Measurements from ENCODE around the gene TMEM200A. TPM values are rescaled to one million over a fixed set of nuclear protein-coding genes. Genes with fewer than 3 reads are reported as not detected.

The TMEM200A gene
- total and polyA plus RNA-seq, 8 donors: 0.23 to 8.8 (median 1.3) TPM; not detected in 2

GRCh38 chr6:130376936-130377335 is 11.1 kb downstream of the TMEM200A start:
- 34 to 92% (median 89%) methylated on average over 1 of the region's 1 CpG for WGBS, 5 donors
- no peak for TF ChIP-seq CTCF (IDR thresholded peaks at IDR 0.05)
- no peak for TF ChIP-seq POLR2AphosphoS5 (IDR thresholded peaks at IDR 0.05)
- TF ChIP-seq POLR2A (IDR thresholded peaks at IDR 0.05): no peak
- no peak for TF ChIP-seq EP300 (IDR thresholded peaks at IDR 0.05)

GRCh38 chr6:130377371-130377770 is 11.6 kb downstream of the TMEM200A start:
- Histone ChIP-seq H3K36me3 (no peaks in the 10 kb centered on the region), H3K4me3 (no peak overlapping the region), H3K27me3 (no peaks in the 10 kb centered on the region), H3K27ac (no peak overlapping the region), H3K4me1 (peaks cover 0 to 4% (median 0%) of the 10 kb centered on the region in 4 donors), H3K9me3 (no peaks in the 10 kb centered on the region)
- intact Hi-C loops (cut with DNase I; ENCODE audit: low total_unique reads): no loop called here
- no peak for DNase-seq
- TF ChIP-seq EP300 (IDR thresholded peaks at IDR 0.05) (no peak), POLR2AphosphoS5 (IDR thresholded peaks at IDR 0.05) (no peak), POLR2A (IDR thresholded peaks at IDR 0.05) (no peak), CTCF (IDR thresholded peaks at IDR 0.05) (no peak)

More at GRCh38 chr6:130376936-130377335, 11.1 kb downstream of the TMEM200A start:
- Histone ChIP-seq H3K36me3 (no peaks in the 10 kb centered on the region), H3K4me3 (no peak overlapping the region), H3K4me1 (peaks cover 0 to 4% (median 0%) of the 10 kb centered on the region in 4 donors), H3K27ac (no peak overlapping the region), H3K9me3 (no peaks in the 10 kb centered on the region), H3K27me3 (no peaks in the 10 kb centered on the region)
- DNase-seq: no peak
- intact Hi-C loops (cut with DNase I; ENCODE audit: low total_unique reads): no loop called here

- H3K27me3 ChIP-seq: no peaks in the 10 kb centered on the region
- DNase-seq: peak in 1 of 2 donors; percentile 81
- intact Hi-C loops (cut with DNase I; ENCODE audit: low total_unique reads): no loop called here
- 38 to 84% (median 56%) methylated on average over 2 of the region's 2 CpGs for WGBS, 5 donors
- no peaks in the 10 kb centered on the region for H3K9me3 ChIP-seq
- no peak for TF ChIP-seq CTCF (IDR thresholded peaks at IDR 0.05)
- no peak for TF ChIP-seq POLR2A (IDR thresholded peaks at IDR 0.05)
- TF ChIP-seq POLR2AphosphoS5 (IDR thresholded peaks at IDR 0.05): no peak
- TF ChIP-seq EP300 (IDR thresholded peaks at IDR 0.05): no peak
- H3K4me1 ChIP-seq: peaks cover 0 to 4% (median 0%) of the 10 kb centered on the region in 4 donors
- H3K27ac ChIP-seq: no peak overlapping the region
- H3K4me3 ChIP-seq: no peak overlapping the region
- no peaks in the 10 kb centered on the region for H3K36me3 ChIP-seq
Measured at GRCh38 chr6:130377915-130378314, 12.1 kb downstream of the TMEM200A start.

GRCh38 chr6:130379223-130379622 is 13.4 kb downstream of the TMEM200A start:
- intact Hi-C loops (cut with DNase I; ENCODE audit: low total_unique reads): no loop called here
- H3K27ac ChIP-seq: no peak overlapping the region
- no peak for TF ChIP-seq EP300 (IDR thresholded peaks at IDR 0.05)

GRCh38 chr6:130381012-130381411 is 15.2 kb downstream of the TMEM200A start:
- H3K9me3 ChIP-seq: no peaks in the 10 kb centered on the region
- no peaks in the 10 kb centered on the region for H3K27me3 ChIP-seq
- peaks cover 0 to 4% (median 0%) of the 10 kb centered on the region in 4 donors for H3K4me1 ChIP-seq
- no peak for DNase-seq
- TF ChIP-seq POLR2AphosphoS5 (IDR thresholded peaks at IDR 0.05) (no peak), POLR2A (IDR thresholded peaks at IDR 0.05) (no peak), CTCF (IDR thresholded peaks at IDR 0.05) (no peak), EP300 (IDR thresholded peaks at IDR 0.05) (no peak)
- no peak overlapping the region for H3K27ac ChIP-seq
- intact Hi-C loops (cut with DNase I; ENCODE audit: low total_unique reads): no loop called here
- no peaks in the 10 kb centered on the region for H3K36me3 ChIP-seq
- H3K4me3 ChIP-seq: no peak overlapping the region

More at GRCh38 chr6:130379223-130379622, 13.4 kb downstream of the TMEM200A start:
- Histone ChIP-seq H3K36me3 (no peaks in the 10 kb centered on the region), H3K27me3 (no peaks in the 10 kb centered on the region), H3K4me3 (no peak overlapping the region), H3K4me1 (peaks cover 0 to 4% (median 0%) of the 10 kb centered on the region in 4 donors), H3K9me3 (no peaks in the 10 kb centered on the region)
- no peak for DNase-seq
- WGBS, 5 donors: 88 to 94% (median 89%) methylated on average over 3 of the region's 3 CpGs

Measured in stomach (tissue), 9 donors.